H1 (cell line): ENCODE results near the gene MMP26. TPM values are rescaled to one million over a fixed set of nuclear protein-coding genes. Genes with fewer than 3 reads are reported as not detected.

Experiments
- BRCA1 ChIP-seq: IDR thresholded peaks from 2 replicates; pipeline ENCODE4 v1.6.1; 2012; ENCODE audit warnings: low read depth, low read length, improper control_type of control experiment
- EGR1 ChIP-seq: IDR thresholded peaks from 2 replicates; pipeline ENCODE4 v1.6.1; 2011; ENCODE audit warnings: low read depth, low read length, borderline replicate concordance
- EZH2 ChIP-seq: fragments of 200-600 bp; sonication (generic); IDR thresholded peaks from 2 replicates; pipeline ENCODE4 v1.7.1; 2012; ENCODE audit warnings: low read depth, mild to moderate bottlenecking, moderate library complexity, low read length, inconsistent platforms; ENCODE audit not compliant: severe bottlenecking
- HDAC2 ChIP-seq, 2 experiments: fragments of 300-600 bp in 1 of 2; sonication (generic) in 1 of 2; IDR thresholded peaks; 2 replicates each; pipeline ENCODE4 v1.6.1; 2011 to 2012; ENCODE audit warnings: low read depth in 2 of 2, low read length in 2 of 2, mild to moderate bottlenecking in 2 of 2, moderate library complexity in 2 of 2, borderline replicate concordance in 1 of 2, inconsistent platforms in 1 of 2
- KDM1A ChIP-seq: fragments of 200-600, 300-600 bp; sonication (generic); IDR thresholded peaks from 2 replicates; pipeline ENCODE4 v1.7.1; 2016; ENCODE audit warnings: mild to moderate bottlenecking, low read length, borderline replicate concordance
- SP4 ChIP-seq: IDR thresholded peaks from 2 replicates; pipeline ENCODE4 v1.6.1; 2012; ENCODE audit warnings: low read length, inconsistent platforms
- SRF ChIP-seq: IDR thresholded peaks from 2 replicates; pipeline ENCODE4 v1.6.1; 2011; ENCODE audit warnings: mild to moderate bottlenecking, low read depth, low read length, moderate library complexity
- TAF7 ChIP-seq: optimal IDR thresholded peaks from 2 replicates; pipeline ENCODE3; 2011; ENCODE audit warnings: low read depth, mild to moderate bottlenecking, inconsistent platforms, low read length, moderate library complexity, borderline replicate concordance
- polyA plus RNA-seq, 7 experiments: library from polyadenylated mRNA; depleted of rRNA in 3 of 7; stranded (reverse) in 5 of 7; unstranded in 2 of 7; fragments of >200 nt in 5 of 7; fragments of 200-250 nt in 2 of 7; gene quantifications; 1 replicate in 5 of 7; 2 replicates in 1 of 7; 4 replicates in 1 of 7; pipeline versions ENCODE4 v1.2.1 to v1.2.3, GENCODE V29; 2011 to 2013; ENCODE audit warnings: missing spikeins in 2 of 7, mixed read lengths in 2 of 7
- total RNA-seq: library from RNA; stranded (reverse); fragmentation: NEBNext Ultra II Directional; extraction: Animal tissue kit (Norgen Biotek cat#: 25700); gene quantifications from 2 replicates; pipeline ENCODE4 v1.2.1, GENCODE V29; 2021

MMP26 gene
- total and polyA plus RNA-seq, 2 of the 8 experiments (the other 6 are each of a cell fraction or from before 2014, with no cell fraction given): 0.06 TPM; not detected in 1

DNA sequence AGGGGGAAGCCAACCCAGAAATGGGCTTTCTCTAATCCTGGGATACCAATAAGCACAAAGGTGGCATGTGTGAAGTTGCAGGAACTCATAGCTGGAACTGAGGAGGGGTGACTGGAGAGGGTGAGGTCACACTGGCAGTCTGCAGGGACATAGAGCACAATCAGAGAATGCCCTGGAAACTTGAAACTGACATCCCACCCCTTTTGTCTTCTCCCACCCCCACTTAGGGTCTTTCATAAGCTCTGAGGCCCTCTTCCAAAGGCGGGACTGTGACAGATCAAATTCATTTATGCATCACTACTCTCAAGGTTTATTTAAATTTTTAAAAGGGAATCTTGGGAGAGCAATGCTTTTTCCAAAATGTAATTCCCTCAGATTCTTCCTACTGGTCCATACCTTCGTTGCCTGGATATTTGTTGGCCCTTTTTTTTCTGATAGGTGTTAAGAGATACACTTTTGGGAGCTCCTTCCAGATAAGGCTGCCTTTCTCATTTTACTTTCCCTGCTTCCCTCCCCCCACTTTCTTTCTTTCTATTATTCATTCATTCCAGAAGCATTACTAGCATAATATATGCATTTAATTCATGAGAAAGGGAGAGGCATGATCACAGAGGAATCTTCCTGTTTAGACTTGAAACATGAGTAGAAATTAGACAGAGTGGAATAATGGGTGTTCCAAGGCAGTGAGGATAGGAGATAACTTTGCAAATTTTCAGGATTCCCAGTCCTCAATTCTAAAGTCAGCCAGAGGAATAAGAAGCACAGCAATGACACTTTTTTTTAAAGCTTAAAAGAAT, 21.8 kb upstream of the MMP26 start (continued):
- TF ChIP-seq KDM1A (no peak), TAF7 (no peak), SRF (no peak), EZH2 (no peak), EGR1 (no peak), BRCA1 (no peak), SP4 (no peak), HDAC2 (IDR thresholded peaks at IDR 0.05; ENCODE audit: borderline replicate concordance in 1 of 2, low read depth in 2 of 2, low read length in 2 of 2) (no peak)
